Activated B cell treated with CpG ODN at 0.5 μM for 24 hours (primary cell): Measurements from ENCODE around the gene SCD5. TPM values are rescaled to one million over a fixed set of nuclear protein-coding genes. Genes with fewer than 3 reads are reported as not detected.
A peak's percentile ranks its signal among the peaks of the same experiment; 100 is the strongest.

Source experiments
- ATAC-seq: fragments of 200-7000 bp; cut with Tn5 transposase; one replicate; pipeline ENCODE4 v1.10.0; 2021; ENCODE audit warnings: low read depth, mild to moderate bottlenecking, moderate library complexity
- CTCF ChIA-PET: fragments of 350-600 bp; sonication (Branson Sonifier 250); formaldehyde crosslinking; loops from one replicate; lab custom pipeline; 2021; ENCODE audit warnings: antibody characterized with exemption; lab: Charles Lee
- POLR2A ChIA-PET: fragments of 350-600 bp; sonication (Branson Sonifier 250); formaldehyde crosslinking; loops from one replicate; lab custom pipeline; 2021; ENCODE audit warnings: antibody characterized with exemption; lab: Charles Lee
- DNase-seq: peaks from one replicate; pipeline ENCODE4 v3.0.0; 2022
- H3K27ac Mint-ChIP-seq: one replicate; pipeline ENCODE4 v1.8.0; 2020; ENCODE audit warnings: mixed read lengths
- H3K27me3 Mint-ChIP-seq: one replicate; pipeline ENCODE4 v1.8.0; 2021; ENCODE audit warnings: mixed read lengths
- H3K36me3 Mint-ChIP-seq: one replicate; pipeline ENCODE4 v1.8.0; 2021; ENCODE audit warnings: low read depth, mixed read lengths
- H3K4me1 Mint-ChIP-seq: one replicate; pipeline ENCODE4 v1.8.0; 2021; ENCODE audit warnings: mixed read lengths
- H3K4me3 Mint-ChIP-seq: one replicate; pipeline ENCODE4 v1.8.0; 2020; ENCODE audit warnings: mild to moderate bottlenecking, mixed read lengths
- H3K9me3 Mint-ChIP-seq: one replicate; pipeline ENCODE4 v1.8.0; 2020; ENCODE audit warnings: mixed read lengths
- CTCF ChIP-seq: fragments of 200-600 bp; IDR thresholded peaks from one replicate; pipeline ENCODE4 v1.8.0; 2022; ENCODE audit warnings: antibody characterized with exemption, mild to moderate bottlenecking
- intact Hi-C: fragments of 100-400 bp; cut with micrococcal nuclease; formaldehyde crosslinking; loops from one replicate; pipeline ENCODE4 v1.15.1; 2024
- total RNA-seq: library from RNA; stranded (reverse); gene quantifications from 2 replicates; pipeline ENCODE4 v1.2.3, GENCODE V29; 2022

The SCD5 gene
- total RNA-seq, 1 donor from 2014 or later = not detected

GRCh38 chr4:82726596-82726995 lies 72.0 kb downstream of the SCD5 start:
- DNase-seq (no peak), ATAC-seq (no peak)
- no peaks in the 10 kb centered on the region for H3K27me3 Mint-ChIP-seq
- no peak overlapping the region for H3K27ac Mint-ChIP-seq
- no peaks in the 10 kb centered on the region for H3K9me3 Mint-ChIP-seq
- intact Hi-C loops = no loop called here
- no peak for TF ChIP-seq CTCF
- no peak overlapping the region for H3K4me3 Mint-ChIP-seq
- POLR2A ChIA-PET = no interaction called here
- no peaks in the 10 kb centered on the region for H3K36me3 Mint-ChIP-seq
- CTCF ChIA-PET = no interaction called here
- no peaks in the 10 kb centered on the region for H3K4me1 Mint-ChIP-seq

- no peak for TF ChIP-seq CTCF
- CTCF ChIA-PET = interaction anchor here (0.9 kb wide), 1 partner anchor 10 kb away, joined by 3 read pairs; no protein-coding TSS in a partner anchor
- ATAC-seq = peak; percentile 34
- Mint-ChIP-seq H3K4me3 (no peak overlapping the region), H3K9me3 (no peaks in the 10 kb centered on the region), H3K27me3 (no peaks in the 10 kb centered on the region), H3K36me3 (no peaks in the 10 kb centered on the region), H3K4me1 (no peaks in the 10 kb centered on the region), H3K27ac (no peak overlapping the region)
- intact Hi-C loops = no loop called here
- no peak for DNase-seq
- POLR2A ChIA-PET = interaction anchor here (0.6 kb wide), 1 partner anchor 347 kb away, joined by 3 read pairs; no protein-coding TSS in a partner anchor
These were observed 76.7 kb downstream of the SCD5 start for GRCh38 chr4:82721819-82722423.

GRCh38 chr4:82718162-82718940 lies 80.2 kb downstream of the SCD5 start:
- Mint-ChIP-seq H3K4me3 (no peak overlapping the region), H3K27me3 (no peaks in the 10 kb centered on the region), H3K9me3 (no peaks in the 10 kb centered on the region), H3K27ac (no peak overlapping the region), H3K36me3 (no peaks in the 10 kb centered on the region), H3K4me1 (no peaks in the 10 kb centered on the region)
- ATAC-seq (no peak), DNase-seq (no peak)
- ChIA-PET POLR2A (no interaction called here), CTCF (no interaction called here)
- TF ChIP-seq CTCF = no peak
- intact Hi-C loops = no loop called here

- Mint-ChIP-seq H3K4me1 (no peaks in the 10 kb centered on the region), H3K36me3 (no peaks in the 10 kb centered on the region), H3K4me3 (no peak overlapping the region), H3K27me3 (peaks cover 1% of the 10 kb centered on the region), H3K27ac (no peak overlapping the region), H3K9me3 (no peaks in the 10 kb centered on the region)
- ChIA-PET CTCF (no interaction called here), POLR2A (no interaction called here)
- no peak for DNase-seq
- intact Hi-C loops = no loop called here
- TF ChIP-seq CTCF = no peak
- ATAC-seq = no peak
These were observed 82.6 kb downstream of the SCD5 start for GRCh38 chr4:82715731-82716617.

GRCh38 chr4:82713856-82714255 lies 84.7 kb downstream of the SCD5 start:
- H3K4me1 Mint-ChIP-seq = no peaks in the 10 kb centered on the region
- H3K9me3 Mint-ChIP-seq = no peaks in the 10 kb centered on the region
- H3K36me3 Mint-ChIP-seq = no peaks in the 10 kb centered on the region
- H3K27ac Mint-ChIP-seq = no peak overlapping the region
- no peak for TF ChIP-seq CTCF
- ATAC-seq = no peak
- intact Hi-C loops = no loop called here
- no peak overlapping the region for H3K4me3 Mint-ChIP-seq
- POLR2A ChIA-PET = no interaction called here
- no peak for DNase-seq
- H3K27me3 Mint-ChIP-seq = peaks cover 1% of the 10 kb centered on the region
- CTCF ChIA-PET = no interaction called here
